ENCODE measurements around the gene CLSTN1. TPM values are rescaled to one million over a fixed set of nuclear protein-coding genes. Genes with fewer than 3 reads are reported as not detected.

The CLSTN1 gene
- total RNA-seq, 1 donor from 2014 or later: 179 TPM

DNA sequence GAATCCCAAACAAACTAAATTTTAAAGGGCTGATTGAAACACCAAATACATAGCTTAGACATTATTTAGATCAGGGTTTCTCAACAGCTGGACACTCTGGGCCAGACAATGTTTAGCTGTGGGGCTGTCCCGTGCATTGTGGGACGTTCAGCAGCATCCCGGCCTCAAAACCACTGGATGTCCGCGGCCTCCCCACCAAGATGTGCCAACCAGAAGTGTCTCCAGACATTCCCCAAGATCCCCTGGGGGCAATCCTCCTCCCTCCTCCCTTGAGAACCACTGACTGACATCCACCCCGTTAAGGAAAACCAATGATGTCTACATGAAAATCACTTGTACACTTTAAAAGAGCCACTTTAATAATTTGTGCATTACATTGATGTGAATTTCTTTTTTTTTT, 38.4 kb downstream of the CLSTN1 start:
- Mint-ChIP-seq H3K9me3 (ENCODE audit: unreplicated experiment) (no peaks in the 10 kb centered on the region), H3K36me3 (ENCODE audit: unreplicated experiment) (no peaks in the 10 kb centered on the region), H3K27me3 (ENCODE audit: unreplicated experiment) (no peaks in the 10 kb centered on the region), H3K4me3 (ENCODE audit: unreplicated experiment) (no peak overlapping the region), H3K27ac (ENCODE audit: unreplicated experiment) (peak overlapping the region; percentile 27), H3K4me1 (ENCODE audit: unreplicated experiment) (peaks cover 32% of the 10 kb centered on the region)
- TF ChIP-seq, protein P1, sequence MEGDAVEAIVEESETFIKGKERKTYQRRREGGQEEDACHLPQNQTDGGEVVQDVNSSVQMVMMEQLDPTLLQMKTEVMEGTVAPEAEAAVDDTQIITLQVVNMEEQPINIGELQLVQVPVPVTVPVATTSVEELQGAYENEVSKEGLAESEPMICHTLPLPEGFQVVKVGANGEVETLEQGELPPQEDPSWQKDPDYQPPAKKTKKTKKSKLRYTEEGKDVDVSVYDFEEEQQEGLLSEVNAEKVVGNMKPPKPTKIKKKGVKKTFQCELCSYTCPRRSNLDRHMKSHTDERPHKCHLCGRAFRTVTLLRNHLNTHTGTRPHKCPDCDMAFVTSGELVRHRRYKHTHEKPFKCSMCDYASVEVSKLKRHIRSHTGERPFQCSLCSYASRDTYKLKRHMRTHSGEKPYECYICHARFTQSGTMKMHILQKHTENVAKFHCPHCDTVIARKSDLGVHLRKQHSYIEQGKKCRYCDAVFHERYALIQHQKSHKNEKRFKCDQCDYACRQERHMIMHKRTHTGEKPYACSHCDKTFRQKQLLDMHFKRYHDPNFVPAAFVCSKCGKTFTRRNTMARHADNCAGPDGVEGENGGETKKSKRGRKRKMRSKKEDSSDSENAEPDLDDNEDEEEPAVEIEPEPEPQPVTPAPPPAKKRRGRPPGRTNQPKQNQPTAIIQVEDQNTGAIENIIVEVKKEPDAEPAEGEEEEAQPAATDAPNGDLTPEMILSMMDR (IDR thresholded peaks at IDR 0.05): no peak
- DNase-seq (ENCODE audit: extremely low spot score, unreplicated experiment): no peak

DNA sequence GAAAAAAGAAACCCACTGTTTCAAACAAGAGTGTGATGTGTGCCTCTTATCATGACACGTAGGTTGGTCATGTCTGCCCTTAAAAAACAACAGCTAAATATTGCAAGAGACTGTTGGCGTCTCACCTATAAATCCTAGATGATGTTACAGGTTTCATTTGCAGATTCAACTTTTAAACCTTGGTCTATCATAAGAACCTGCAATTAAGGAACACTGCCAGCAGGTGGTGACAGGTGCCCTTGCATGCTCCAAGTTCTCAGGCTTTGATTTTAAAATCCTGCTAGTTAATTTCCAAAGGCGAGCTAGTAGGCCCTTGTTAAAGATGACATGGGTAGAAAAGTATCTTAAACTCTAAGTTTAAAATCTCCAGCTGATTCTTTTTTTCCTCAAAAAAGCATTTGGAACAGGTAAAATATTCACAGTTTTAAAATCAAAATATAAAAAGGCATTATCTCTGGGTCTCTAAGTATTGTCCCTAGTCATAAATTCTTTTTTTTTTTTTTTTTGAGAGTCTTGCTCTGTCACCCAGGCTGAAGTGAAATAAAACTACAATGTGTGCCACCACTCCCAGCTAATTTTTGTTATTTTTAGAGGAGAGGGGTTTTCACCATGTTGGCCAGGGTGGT, 39.1 kb downstream of the CLSTN1 start:
- TF ChIP-seq, protein P1 (IDR thresholded peaks at IDR 0.05): peak; percentile 71
- no peak for DNase-seq (ENCODE audit: extremely low spot score, unreplicated experiment)
- no peaks in the 10 kb centered on the region for H3K27me3 Mint-ChIP-seq (ENCODE audit: unreplicated experiment)

DNA sequence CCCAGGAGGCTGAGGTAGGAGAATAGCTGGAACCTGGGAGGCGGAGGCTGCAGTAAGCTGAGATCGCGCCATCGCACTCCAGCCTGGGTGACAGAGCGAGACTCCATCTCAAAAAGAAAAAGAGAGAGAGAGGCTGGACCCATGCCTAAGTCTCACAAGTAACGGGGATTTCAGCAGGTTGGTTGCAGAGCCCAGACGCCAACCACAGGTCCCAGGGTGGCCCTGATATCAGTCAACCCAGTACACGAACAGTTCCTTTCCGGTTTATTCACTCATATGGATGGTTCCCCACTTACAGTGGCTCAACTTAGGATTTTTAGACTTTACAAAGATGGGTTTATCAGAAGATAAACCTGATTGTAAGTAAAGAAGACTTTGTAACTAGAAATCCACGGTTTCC, 40.9 kb downstream of the CLSTN1 start:
- Mint-ChIP-seq H3K27ac (ENCODE audit: unreplicated experiment) (no peak overlapping the region), H3K9me3 (ENCODE audit: unreplicated experiment) (no peaks in the 10 kb centered on the region), H3K27me3 (ENCODE audit: unreplicated experiment) (no peaks in the 10 kb centered on the region), H3K4me1 (ENCODE audit: unreplicated experiment) (peaks cover 28% of the 10 kb centered on the region), H3K36me3 (ENCODE audit: unreplicated experiment) (no peaks in the 10 kb centered on the region), H3K4me3 (ENCODE audit: unreplicated experiment) (no peak overlapping the region)
- TF ChIP-seq, protein P1 (IDR thresholded peaks at IDR 0.05): no peak
- no peak for DNase-seq (ENCODE audit: extremely low spot score, unreplicated experiment)

More for the DNA sequence above, 39.1 kb downstream of the CLSTN1 start:
- H3K36me3 Mint-ChIP-seq (ENCODE audit: unreplicated experiment): no peaks in the 10 kb centered on the region
- peaks cover 32% of the 10 kb centered on the region for H3K4me1 Mint-ChIP-seq (ENCODE audit: unreplicated experiment)
- no peak overlapping the region for H3K27ac Mint-ChIP-seq (ENCODE audit: unreplicated experiment)
- H3K9me3 Mint-ChIP-seq (ENCODE audit: unreplicated experiment): no peaks in the 10 kb centered on the region
- H3K4me3 Mint-ChIP-seq (ENCODE audit: unreplicated experiment): no peak overlapping the region

DNA sequence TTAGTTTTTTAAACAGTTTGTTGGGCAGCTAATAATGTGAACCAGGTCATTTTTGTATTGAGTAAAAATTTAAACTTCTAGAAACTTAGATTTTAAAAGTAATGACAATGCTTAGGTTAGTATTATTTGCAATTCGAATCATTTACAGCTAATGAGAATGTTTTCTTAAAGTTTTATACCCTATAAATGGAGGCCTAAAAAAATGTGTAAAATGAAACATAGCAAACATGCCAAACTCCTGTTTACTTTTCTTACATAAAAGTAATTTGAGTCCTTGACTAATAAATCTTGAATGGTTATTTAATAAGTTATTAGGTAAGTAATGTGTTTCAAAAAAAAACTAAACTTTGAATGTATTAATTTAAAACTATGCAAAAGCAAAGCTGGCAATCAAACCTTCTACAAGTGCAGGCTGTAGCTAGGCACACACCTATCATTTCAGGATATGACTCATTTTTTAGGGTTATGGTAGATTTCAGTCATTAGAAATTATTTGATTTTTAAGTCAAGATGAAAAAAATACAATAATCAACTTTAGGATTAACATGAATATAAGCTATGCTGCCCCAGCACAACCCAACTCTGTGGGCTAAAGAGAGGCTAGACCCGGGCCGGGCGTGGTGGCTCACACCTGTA, 41.5 kb downstream of the CLSTN1 start:
- Mint-ChIP-seq H3K4me3 (ENCODE audit: unreplicated experiment) (no peak overlapping the region), H3K27me3 (ENCODE audit: unreplicated experiment) (no peaks in the 10 kb centered on the region), H3K4me1 (ENCODE audit: unreplicated experiment) (peaks cover 29% of the 10 kb centered on the region), H3K36me3 (ENCODE audit: unreplicated experiment) (no peaks in the 10 kb centered on the region), H3K27ac (ENCODE audit: unreplicated experiment) (no peak overlapping the region), H3K9me3 (ENCODE audit: unreplicated experiment) (no peaks in the 10 kb centered on the region)
- TF ChIP-seq, protein P1 (IDR thresholded peaks at IDR 0.05): no peak
- DNase-seq (ENCODE audit: extremely low spot score, unreplicated experiment): no peak

DNA sequence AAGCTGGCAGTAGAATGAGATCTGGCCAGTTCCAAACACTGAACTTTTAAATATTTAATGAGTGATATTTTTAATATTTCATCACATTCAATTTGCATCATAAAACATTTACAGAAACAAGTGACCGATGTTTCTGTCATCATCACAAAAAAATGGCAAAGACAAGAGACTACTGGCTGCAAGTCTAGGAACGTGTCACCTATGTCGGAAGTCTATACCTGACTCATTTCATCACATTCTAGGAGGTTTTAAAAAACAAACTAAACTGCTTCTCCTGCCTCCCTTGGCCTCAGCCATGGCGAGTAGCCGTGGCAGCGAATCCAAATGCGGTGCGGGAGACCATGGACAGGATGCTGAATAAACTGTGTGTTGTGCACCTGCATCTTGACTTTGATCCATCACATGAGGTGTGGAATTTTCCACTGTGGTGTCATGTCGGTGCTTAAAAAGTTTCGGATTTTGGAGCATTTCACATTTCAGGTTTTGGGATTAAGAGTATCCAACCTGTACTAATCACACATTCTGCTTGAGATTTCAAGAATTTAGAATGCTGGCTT, 43.1 kb downstream of the CLSTN1 start:
- peaks cover 33% of the 10 kb centered on the region for H3K4me1 Mint-ChIP-seq (ENCODE audit: unreplicated experiment)
- H3K9me3 Mint-ChIP-seq (ENCODE audit: unreplicated experiment): no peaks in the 10 kb centered on the region
- H3K36me3 Mint-ChIP-seq (ENCODE audit: unreplicated experiment): no peaks in the 10 kb centered on the region
- no peak overlapping the region for H3K4me3 Mint-ChIP-seq (ENCODE audit: unreplicated experiment)
- DNase-seq (ENCODE audit: extremely low spot score, unreplicated experiment): no peak
- no peaks in the 10 kb centered on the region for H3K27me3 Mint-ChIP-seq (ENCODE audit: unreplicated experiment)
- H3K27ac Mint-ChIP-seq (ENCODE audit: unreplicated experiment): no peak overlapping the region
- TF ChIP-seq, protein P1 (IDR thresholded peaks at IDR 0.05): no peak

Data from osteocyte (in vitro differentiated cells).